ENCODE data around the gene DAP3. TPM values are rescaled to one million over a fixed set of nuclear protein-coding genes. Genes with fewer than 3 reads are reported as not detected.

DAP3 gene
- total and polyA plus RNA-seq, 10 of the 15 experiments (the other 5 are each of a cell fraction or from before 2014, with no cell fraction given), result 60.0 to 223 (median 138) TPM

GRCh38 chr1:155681776-155682175, 7.1 kb upstream of the DAP3 start:
- H3K36me3 ChIP-seq (ENCODE audit: control insufficient read depth in 2 of 2, insufficient read depth in 2 of 2, low read length in 1 of 2), result peaks cover 0 to 25% of the 10 kb centered on the region in 2 experiments; a peak in 3 of 4 replicates
- intact Hi-C loops (cut with micrococcal nuclease; ENCODE audit: unreplicated experiment) (no loop called here), in situ Hi-C loops (cut with MboI) (no loop called here)
- CTCF ChIA-PET, result interaction anchor here (1.2 to 2.4 kb wide), 2 partner anchors 13 to 47 kb away, joined by 4 to 7 read pairs; no protein-coding TSS in a partner anchor
- WGBS (ENCODE audit: insufficient coverage, insufficient replicate concordance, low lambda C conversion rate, missing lambda C conversion rate), result 95% methylated on average over 2 of the region's 2 CpGs
- H3K9me3 ChIP-seq (replicated peaks; ENCODE audit: control insufficient read depth, insufficient read depth, low read length), result no peaks in the 10 kb centered on the region
- RAD21 ChIA-PET (ENCODE audit: unreplicated experiment), result no interaction called here
- no peaks in the 10 kb centered on the region for H3K27me3 ChIP-seq (replicated peaks in 1 of 2; ENCODE audit: control insufficient read depth in 2 of 2, insufficient read depth in 2 of 2, low read length in 1 of 2)
- H3K79me2 ChIP-seq (ENCODE audit: control insufficient read depth, insufficient read depth, low read length), result peaks cover 61% of the 10 kb centered on the region
- no peaks in the 10 kb centered on the region for H3K4me1 ChIP-seq (ENCODE audit: control insufficient read depth, insufficient read depth, low read length)
- FAIRE-seq, result no peak
- H3K4me2 ChIP-seq (ENCODE audit: control insufficient read depth, insufficient read depth), result no peak overlapping the region
- no peak overlapping the region for H3K9ac ChIP-seq (ENCODE audit: control insufficient read depth, insufficient read depth, low read length)
- BruUV-seq (replicated peaks), result no TSS peak
- H4K20me1 ChIP-seq (ENCODE audit: control insufficient read depth, insufficient read depth), result no peaks in the 10 kb centered on the region
- TF ChIP-seq, protein P1, sequence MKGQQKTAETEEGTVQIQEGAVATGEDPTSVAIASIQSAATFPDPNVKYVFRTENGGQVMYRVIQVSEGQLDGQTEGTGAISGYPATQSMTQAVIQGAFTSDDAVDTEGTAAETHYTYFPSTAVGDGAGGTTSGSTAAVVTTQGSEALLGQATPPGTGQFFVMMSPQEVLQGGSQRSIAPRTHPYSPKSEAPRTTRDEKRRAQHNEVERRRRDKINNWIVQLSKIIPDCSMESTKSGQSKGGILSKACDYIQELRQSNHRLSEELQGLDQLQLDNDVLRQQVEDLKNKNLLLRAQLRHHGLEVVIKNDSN (IDR thresholded peaks at IDR 0.05; ENCODE audit: borderline replicate concordance, extremely low read length, insufficient read depth, low read depth, low read length), result no peak
- TF ChIP-seq LARP7 (IDR thresholded peaks at IDR 0.05) (no peak), MTA2 (IDR thresholded peaks at IDR 0.05; ENCODE audit: low read depth) (no peak), CHD2 (IDR thresholded peaks at IDR 0.05; ENCODE audit: borderline replicate concordance, low read depth, low read length) (no peak), NBN (IDR thresholded peaks at IDR 0.05) (no peak), POLR2AphosphoS5 (IDR thresholded peaks at IDR 0.05; ENCODE audit: low read length) (no peak), CBX3 (IDR thresholded peaks at IDR 0.05; ENCODE audit: borderline replicate concordance, low read depth) (no peak), MEF2B (IDR thresholded peaks at IDR 0.05; ENCODE audit: partially characterized antibody, poor library complexity, severe bottlenecking) (no peak), YY1 (IDR thresholded peaks at IDR 0.05; ENCODE audit: low read depth, low read length) (no peak), PML (IDR thresholded peaks at IDR 0.05; ENCODE audit: low read length) (no peak), CBFB (IDR thresholded peaks at IDR 0.05; ENCODE audit: low read depth) (no peak), PBX3 (IDR thresholded peaks at IDR 0.05; ENCODE audit: insufficient replicate concordance, low read depth, low read length) (no peak), TARDBP (IDR thresholded peaks at IDR 0.05; ENCODE audit: borderline replicate concordance) (no peak), EZH2 (IDR thresholded peaks at IDR 0.05; ENCODE audit: borderline replicate concordance, control insufficient read depth, low read depth, low read length) (no peak), SPI1 (IDR thresholded peaks at IDR 0.05; ENCODE audit: borderline replicate concordance, insufficient read depth, low read depth, low read length) (no peak), SUZ12 (IDR thresholded peaks at IDR 0.05; ENCODE audit: unreplicated experiment) (no peak)
- TF ChIP-seq, protein P2, sequence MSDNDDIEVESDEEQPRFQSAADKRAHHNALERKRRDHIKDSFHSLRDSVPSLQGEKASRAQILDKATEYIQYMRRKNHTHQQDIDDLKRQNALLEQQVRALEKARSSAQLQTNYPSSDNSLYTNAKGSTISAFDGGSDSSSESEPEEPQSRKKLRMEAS (IDR thresholded peaks at IDR 0.05; ENCODE audit: low read depth, low read length), result no peak
- POLR2A ChIA-PET, result interaction anchor here (0.8 to 1.0 kb wide), 2 partner anchors 9 to 37 kb away, joined by 3 to 5 read pairs; no protein-coding TSS in a partner anchor
- no peak for DNase-seq (ENCODE audit: low read depth, low spot score)
- H3K27ac ChIP-seq (ENCODE audit: control insufficient read depth, insufficient read depth), result no peak overlapping the region
- no peak overlapping the region for H3K4me3 ChIP-seq
- SMC1A ChIA-PET (ENCODE audit: uncharacterized antibody, unreplicated experiment), result interaction anchor here (0.7 to 1.3 kb wide), 5 partner anchors 9 to 440 kb away, joined by 3 to 6 read pairs (median 3); partner anchors contain the start of gene MSTO1
- ATAC-seq, result no peak
- H2AFZ ChIP-seq (ENCODE audit: control insufficient read depth, low read depth, low read length), result no peak overlapping the region

Data from GM12878 (cell line).